ENCODE measurements around the gene NPM3. TPM values are rescaled to one million over a fixed set of nuclear protein-coding genes. Genes with fewer than 3 reads are reported as not detected.

NPM3 gene
- total and polyA plus RNA-seq, 2 of the 8 experiments (the other 6 are each of a cell fraction or from before 2014, with no cell fraction given) = 127 to 175 TPM

GRCh38 chr10:101736666-101737065, 46.6 kb downstream of the NPM3 start:
- H3K56ac ChIP-seq (replicated peaks; ENCODE audit: insufficient read length, low read depth, low read length) = no peak overlapping the region
- no peaks in the 10 kb centered on the region for H3K27me3 ChIP-seq (replicated peaks in 1 of 4; ENCODE audit: control insufficient read depth in 3 of 4, extremely low read depth in 1 of 4, insufficient read depth in 3 of 4, low read length in 3 of 4)
- no peak overlapping the region for H2BK5ac ChIP-seq (ENCODE audit: low read depth, low read length)
- no peaks in the 10 kb centered on the region for H3K79me2 ChIP-seq (ENCODE audit: control insufficient read depth in 1 of 2, insufficient read depth in 2 of 2, low read length in 2 of 2)
- DNase-seq (ENCODE audit: low read depth in 1 of 2, low spot score in 2 of 2) (no peak), FAIRE-seq (peak; percentile 62)
- WGBS, 2 experiments (ENCODE audit: extremely low coverage in 1 of 2, insufficient coverage in 1 of 2, insufficient read length in 1 of 2, insufficient replicate concordance in 2 of 2, low coverage in 1 of 2, low lambda C conversion rate in 2 of 2, missing lambda C conversion rate in 1 of 2) = 87% methylated on average over 3 of the region's 3 CpGs; no CpG with 5 or more reads in 1 of the 2 experiments
- H3K9me3 ChIP-seq (ENCODE audit: insufficient read depth in 2 of 2, low read depth in 1 of 2, low read length in 1 of 2) = no peaks in the 10 kb centered on the region; a peak in 1 of 4 replicates
- H2BK15ac ChIP-seq (ENCODE audit: low read length) = no peak overlapping the region
- no peak overlapping the region for H2BK20ac ChIP-seq (ENCODE audit: low read length)
- TF ChIP-seq CTCF (IDR thresholded peaks at IDR 0.05; ENCODE audit: control extremely low read depth in 1 of 3, insufficient read depth in 1 of 3, low read depth in 1 of 3, low read length in 3 of 3) (no peak), EP300 (IDR thresholded peaks at IDR 0.05; ENCODE audit: borderline replicate concordance in 1 of 2, low read depth in 2 of 2, low read length in 2 of 2) (no peak), PHF8 (conservative IDR thresholded peaks at IDR 0.05; ENCODE audit: low read depth, low read length) (no peak), SUZ12 (IDR thresholded peaks at IDR 0.05; ENCODE audit: low read length) (no peak), SP4 (IDR thresholded peaks at IDR 0.05; ENCODE audit: low read length) (no peak), MAFK (IDR thresholded peaks at IDR 0.05; ENCODE audit: low read depth, low read length) (no peak), HDAC6 (IDR thresholded peaks at IDR 0.05; ENCODE audit: low read depth, low read length) (no peak), FOSL1 (IDR thresholded peaks at IDR 0.05; ENCODE audit: insufficient read depth, low read depth, low read length) (no peak), ATF3 (IDR thresholded peaks at IDR 0.05; ENCODE audit: insufficient read depth, low read depth, low read length) (no peak), BCL11A (IDR thresholded peaks at IDR 0.05; ENCODE audit: low read depth in 2 of 2, low read length in 2 of 2) (no peak)
- H2AK5ac ChIP-seq (ENCODE audit: low read depth, low read length) = no peak overlapping the region
- POLR2A ChIA-PET (ENCODE audit: partially characterized antibody) = no interaction called here
- no peak overlapping the region for H3K4me3 ChIP-seq (ENCODE audit: extremely low read depth in 1 of 4, insufficient read depth in 2 of 4, low read depth in 3 of 4, low read length in 4 of 4)
- no peak overlapping the region for H2BK12ac ChIP-seq (ENCODE audit: low read depth, low read length)
- no peak overlapping the region for H3K9ac ChIP-seq (replicated peaks in 1 of 4; ENCODE audit: extremely low read depth in 1 of 4, low read depth in 3 of 4, low read length in 3 of 4)
- H3K23ac ChIP-seq (ENCODE audit: insufficient read length) = no peak overlapping the region
- no peak overlapping the region for H2BK120ac ChIP-seq (replicated peaks; ENCODE audit: low read depth, low read length)
- H3K4ac ChIP-seq (replicated peaks; ENCODE audit: insufficient read length, low read depth, low read length) = no peak overlapping the region
- CTCF ChIA-PET (ENCODE audit: partially characterized antibody) = interaction anchor here (0.8 to 2.7 kb wide), 5 partner anchors 12 to 134 kb away, joined by 3 to 7 read pairs (median 6); no protein-coding TSS in a partner anchor
- no peak overlapping the region for H4K91ac ChIP-seq (replicated peaks; ENCODE audit: insufficient read length, low read length)
- H4K8ac ChIP-seq (ENCODE audit: extremely low read depth, insufficient read depth, low read length) = no peak overlapping the region
- no peak overlapping the region for H3K4me2 ChIP-seq (ENCODE audit: insufficient read depth in 1 of 2, low read depth in 2 of 2, low read length in 2 of 2)
- no peaks in the 10 kb centered on the region for H4K20me1 ChIP-seq (replicated peaks in 1 of 2; ENCODE audit: control insufficient read depth in 1 of 2, insufficient read depth in 2 of 2, low read length in 2 of 2)
- H3K4me1 ChIP-seq (replicated peaks in 1 of 4; ENCODE audit: control insufficient read depth in 3 of 4, insufficient read depth in 4 of 4, low read length in 3 of 4) = no peaks in the 10 kb centered on the region
- H3K36me3 ChIP-seq (ENCODE audit: control insufficient read depth in 2 of 4, insufficient read depth in 4 of 4, low read length in 3 of 4) = no peaks in the 10 kb centered on the region
- H3K23me2 ChIP-seq (ENCODE audit: low read depth, low read length) = no peaks in the 10 kb centered on the region; the same call in 1 of the 2 replicates
- no peak overlapping the region for H3K18ac ChIP-seq (ENCODE audit: extremely low read depth, low read length)
- H3K79me1 ChIP-seq (ENCODE audit: low read depth, low read length) = no peaks in the 10 kb centered on the region
- peak overlapping the region; percentile 94; the same call in 1 of the 2 replicates for H2AFZ ChIP-seq (ENCODE audit: low read length)
- no peak overlapping the region for H4K5ac ChIP-seq (ENCODE audit: insufficient read length, low read depth, low read length)
- no peak overlapping the region for H3K14ac ChIP-seq (ENCODE audit: insufficient read length)
- no peak overlapping the region for H3K27ac ChIP-seq (ENCODE audit: low read depth, low read length)

All from H1 (cell line).